Neuronal stem cell (in vitro differentiated cells): ENCODE results near the gene NTN4. TPM values are rescaled to one million over a fixed set of nuclear protein-coding genes. Genes with fewer than 3 reads are reported as not detected.

Source experiments
- small RNA-seq: library from polyadenylated mRNA; stranded (forward); fragments of <200 nt; extraction: miRNeasy Mini kit (QIAGEN cat#:217004); gene quantifications from one replicate; pipeline ENCODE3, GENCODE V24; 2013; ENCODE audit not compliant: insufficient read depth

Gene NTN4

Small RNAs within 50 kb of the gene (small RNA-seq; reads per million reads assigned to genes)
- gene RF00019 (not detected), gene RNU6-247P (not detected)
